Stimulated activated CD4-positive, alpha-beta T cell treated with anti-CD3 and anti-CD28 coated beads, TNF-alpha, amount 100 ng/mL, for 1 hour (primary cell): ENCODE results near the gene PTGER3.
"Not testable (repeated sequence)": the region's sequence is repeated elsewhere in the genome, so short reads cannot be mapped to it uniquely, and the experiment has no call there.

Experiments
- DNase-seq, 3 donors: peaks; one replicate each; pipeline ENCODE4 v3.0.0-alpha.2; 2020; ENCODE audit warnings: low read depth in 3 of 3, low spot score in 1 of 3

Gene PTGER3

GRCh38 chr1:71014178-71014579, 33.4 kb downstream of the PTGER3 start:
- DNase-seq, result no peak

DNA sequence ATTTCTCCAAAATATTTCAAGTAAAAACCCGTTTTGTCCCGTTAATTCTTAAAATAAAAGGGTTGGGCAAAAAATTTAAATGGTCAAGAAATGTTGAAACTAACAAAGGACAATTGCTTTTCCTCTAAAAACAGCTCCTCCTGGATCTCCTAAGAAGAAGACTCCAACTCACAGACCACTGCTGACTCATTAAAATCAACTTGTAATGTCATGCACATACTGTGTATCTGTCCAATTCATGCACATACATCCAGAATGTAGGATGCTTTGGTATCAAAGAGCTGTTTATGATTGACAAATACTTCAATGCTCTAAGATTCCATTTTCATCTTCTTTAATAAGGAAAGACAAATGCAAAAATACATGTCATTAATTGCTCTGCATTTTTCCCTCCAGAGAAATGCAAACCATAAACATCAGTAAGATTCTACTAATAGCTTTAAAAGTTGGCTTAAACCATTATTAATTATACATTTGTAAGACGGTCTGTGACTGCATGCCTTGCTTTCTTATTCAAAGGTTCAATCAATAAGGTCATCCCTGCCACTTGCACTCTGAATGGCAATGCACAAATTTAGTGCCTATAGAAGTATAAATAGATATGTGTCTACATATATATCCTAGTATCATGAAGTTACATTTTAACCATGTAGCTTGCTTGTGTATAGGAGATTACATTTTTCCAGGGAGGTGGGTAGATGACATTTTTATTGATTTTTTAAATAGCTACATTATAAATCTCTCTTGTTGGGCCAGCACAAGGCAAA, 44.7 kb downstream of the PTGER3 start:
- DNase-seq, result no peak

GRCh38 chr1:71001624-71002023, 46.0 kb downstream of the PTGER3 start:
- DNase-seq, result no peak

DNA sequence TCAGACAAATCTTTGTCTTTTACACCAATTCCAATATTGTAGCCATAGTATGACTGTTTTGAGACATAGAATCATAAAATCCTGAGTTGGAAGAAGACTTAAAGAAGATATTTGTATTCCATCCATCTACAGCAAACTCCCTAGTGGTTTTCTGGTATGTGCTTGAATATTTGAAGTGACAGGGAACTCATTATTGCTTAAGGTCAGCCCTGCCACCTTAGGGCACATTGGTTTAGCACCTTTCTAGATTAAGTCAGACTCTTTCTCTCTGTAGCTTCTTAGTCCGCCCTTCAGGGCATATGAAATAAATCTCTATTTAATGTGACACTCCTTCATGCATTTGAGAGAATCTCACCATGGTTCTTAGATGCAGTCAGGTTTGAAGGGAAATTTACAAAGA, 49.8 kb downstream of the PTGER3 start:
- no peak for DNase-seq

DNA sequence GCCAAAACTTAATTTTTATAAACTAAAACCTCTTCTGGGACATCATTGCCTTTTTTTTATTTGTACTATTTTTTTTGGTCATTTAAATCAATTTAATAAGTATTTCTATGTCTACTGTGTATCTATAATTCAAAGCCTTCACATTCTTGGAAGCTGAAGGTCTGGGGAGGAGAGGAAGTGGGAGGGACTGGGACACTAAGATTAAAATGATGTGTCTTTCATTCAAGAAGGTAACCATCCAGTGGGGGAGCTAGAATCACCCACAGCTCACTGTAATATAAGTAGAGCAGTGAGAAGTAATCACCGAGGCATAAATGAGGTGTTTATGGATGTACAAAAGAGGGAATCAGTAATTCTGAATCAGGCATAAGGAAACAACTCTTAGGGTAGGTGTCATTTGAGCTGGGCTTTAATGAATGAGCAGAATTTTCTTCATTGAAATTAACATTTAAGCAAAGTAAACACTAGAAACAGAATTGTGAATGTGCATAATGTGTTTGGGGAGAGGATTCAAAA, 52.8 kb downstream of the PTGER3 start:
- no peak for DNase-seq

- no peak for DNase-seq
Observed at GRCh38 chr1:70993798-70994197, 53.8 kb downstream of the PTGER3 start.

DNA sequence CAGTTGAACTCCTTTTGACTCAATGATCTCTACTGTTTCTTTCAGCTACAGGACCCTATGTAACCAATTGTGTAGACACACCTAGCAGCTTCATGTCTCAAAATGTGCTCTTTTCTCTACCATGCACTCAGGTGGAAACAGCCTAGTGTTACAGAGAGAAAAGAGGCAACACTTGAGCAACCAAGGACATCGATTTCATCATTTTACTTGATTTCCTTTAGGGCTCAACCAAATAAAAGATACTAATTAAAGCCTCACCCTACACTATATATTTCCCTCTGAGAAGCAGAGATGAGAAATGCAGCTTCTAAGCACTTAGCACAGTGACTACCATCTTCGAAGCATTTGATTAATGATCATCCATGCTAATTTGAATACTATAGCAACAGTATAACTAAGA, 55.1 kb downstream of the PTGER3 start:
- no peak for DNase-seq

GRCh38 chr1:70990469-70991253, 57.0 kb downstream of the PTGER3 start:
- DNase-seq, result no peak

DNA sequence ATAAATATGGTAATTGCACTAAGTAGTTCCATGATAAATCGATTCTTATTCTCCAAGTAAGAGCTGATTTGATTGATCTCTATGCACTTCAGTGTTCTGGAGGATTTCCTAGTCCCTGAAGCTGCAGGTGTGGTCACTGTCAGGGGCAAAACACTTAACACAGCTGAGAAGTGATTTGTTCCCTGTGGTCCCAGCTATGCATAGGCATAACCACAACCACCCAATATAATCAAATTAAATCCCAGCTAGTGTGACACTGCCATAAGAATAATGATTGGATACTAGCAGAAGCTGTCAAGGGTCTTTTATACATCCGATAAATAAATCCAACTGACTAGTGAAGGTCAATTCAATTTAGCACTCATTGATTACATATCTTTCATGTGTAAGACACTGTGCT, 60.1 kb downstream of the PTGER3 start:
- no peak for DNase-seq

- not testable (repeated sequence) for DNase-seq
Observed at GRCh38 chr1:70985776-70986225, 61.8 kb downstream of the PTGER3 start.

DNA sequence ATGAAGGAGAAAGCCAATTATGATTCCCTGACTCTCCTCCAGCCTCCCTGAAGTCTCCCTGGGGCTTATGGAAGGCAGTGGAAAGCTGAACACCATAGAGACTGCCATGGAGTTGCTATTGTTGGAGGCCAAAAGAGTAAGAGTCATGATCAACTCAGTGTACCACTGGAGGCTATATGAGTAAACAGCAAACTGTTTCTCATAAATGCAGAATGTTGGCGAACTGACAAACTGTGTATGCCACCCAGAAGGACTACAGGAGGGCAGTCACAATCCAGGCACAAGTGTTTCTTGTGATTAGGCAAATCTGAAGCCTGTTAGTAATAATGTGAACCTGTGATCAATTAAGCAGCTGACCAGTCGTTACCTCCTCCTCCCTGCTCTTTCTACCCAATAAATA, 62.3 kb downstream of the PTGER3 start:
- not testable (repeated sequence) for DNase-seq

GRCh38 chr1:70980361-70980760, 67.3 kb downstream of the PTGER3 start:
- DNase-seq, result no peak

DNA sequence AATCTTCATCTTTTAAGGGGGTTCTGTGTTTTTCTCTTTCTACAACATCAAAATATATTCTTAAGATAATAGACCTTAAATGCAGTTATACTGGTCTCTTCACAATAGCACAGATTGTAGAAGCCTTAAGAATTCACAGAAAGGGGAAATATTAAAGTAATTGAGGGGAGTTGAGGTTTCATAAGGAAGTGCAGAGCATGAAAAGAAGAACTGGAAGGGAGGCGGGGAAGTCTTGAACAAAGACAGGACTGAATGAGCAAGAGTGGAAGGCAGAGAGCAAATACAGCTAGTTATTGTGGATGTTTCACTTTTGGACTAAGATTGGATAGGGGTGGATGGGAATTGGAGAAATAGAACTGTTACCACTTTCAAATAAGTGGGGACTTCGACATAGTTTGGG, 67.7 kb downstream of the PTGER3 start:
- no peak for DNase-seq

DNA sequence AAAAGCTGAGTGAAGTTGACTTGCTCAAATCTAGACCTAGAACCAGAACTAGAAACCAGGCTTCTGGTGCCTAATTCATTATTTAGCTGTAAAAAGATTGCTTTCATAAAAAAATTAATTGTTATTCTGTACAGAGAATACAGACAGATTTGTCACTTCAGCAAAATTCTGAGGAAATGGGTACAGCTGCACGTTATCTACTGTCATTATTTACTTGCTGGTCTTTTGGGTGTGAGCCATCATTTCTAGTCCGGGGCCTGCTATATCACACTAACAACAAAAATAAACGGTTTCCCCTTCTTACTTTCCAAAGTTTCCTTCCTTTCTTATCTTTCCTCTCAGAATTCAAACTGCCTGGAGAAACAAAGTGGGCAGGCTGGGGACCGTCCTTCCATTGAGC, 68.3 kb downstream of the PTGER3 start:
- DNase-seq, result no peak

DNA sequence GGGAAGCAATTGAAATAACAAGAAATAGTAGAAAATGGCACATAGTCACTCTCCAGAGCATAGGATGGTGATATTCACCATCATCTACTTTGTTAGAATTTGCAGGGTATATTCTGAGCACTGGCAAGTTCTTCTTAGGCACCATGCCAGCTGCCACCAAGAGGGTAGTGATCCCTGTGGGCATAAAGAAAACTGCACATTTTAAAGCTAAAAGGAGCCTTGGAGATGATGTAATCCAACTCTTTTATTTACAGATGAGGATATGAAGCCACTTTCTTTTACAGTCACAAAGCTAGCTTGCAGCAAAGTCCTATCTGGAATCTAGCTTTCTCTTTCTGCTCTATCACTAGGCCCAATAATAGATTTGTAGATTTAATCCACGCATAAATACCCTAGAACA, 69.0 kb downstream of the PTGER3 start:
- DNase-seq, result no peak

GRCh38 chr1:70977575-70977974, 70.0 kb downstream of the PTGER3 start:
- no peak for DNase-seq

DNA sequence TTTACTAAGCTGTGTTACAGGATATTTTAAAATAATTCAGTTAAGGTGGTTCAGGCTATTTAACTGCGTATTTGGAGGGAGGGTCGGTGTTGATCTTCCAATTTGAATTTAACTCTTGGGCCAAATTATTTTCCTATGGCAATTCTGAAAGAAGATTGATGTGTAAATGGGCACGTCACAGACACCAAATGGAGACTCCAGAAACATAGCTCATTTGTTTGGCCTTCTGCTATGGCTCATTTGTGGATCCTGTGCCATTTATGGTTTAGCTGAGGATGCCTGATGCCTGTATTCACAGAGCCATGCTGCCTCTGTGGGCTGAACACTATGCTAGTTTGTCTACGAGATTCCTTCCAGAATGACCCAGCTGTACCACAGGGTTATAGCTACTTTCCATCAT, 70.6 kb downstream of the PTGER3 start:
- no peak for DNase-seq

GRCh38 chr1:70973754-70974153, 73.9 kb downstream of the PTGER3 start:
- no peak for DNase-seq

GRCh38 chr1:70970407-70970806, 77.2 kb downstream of the PTGER3 start:
- no peak for DNase-seq

DNA sequence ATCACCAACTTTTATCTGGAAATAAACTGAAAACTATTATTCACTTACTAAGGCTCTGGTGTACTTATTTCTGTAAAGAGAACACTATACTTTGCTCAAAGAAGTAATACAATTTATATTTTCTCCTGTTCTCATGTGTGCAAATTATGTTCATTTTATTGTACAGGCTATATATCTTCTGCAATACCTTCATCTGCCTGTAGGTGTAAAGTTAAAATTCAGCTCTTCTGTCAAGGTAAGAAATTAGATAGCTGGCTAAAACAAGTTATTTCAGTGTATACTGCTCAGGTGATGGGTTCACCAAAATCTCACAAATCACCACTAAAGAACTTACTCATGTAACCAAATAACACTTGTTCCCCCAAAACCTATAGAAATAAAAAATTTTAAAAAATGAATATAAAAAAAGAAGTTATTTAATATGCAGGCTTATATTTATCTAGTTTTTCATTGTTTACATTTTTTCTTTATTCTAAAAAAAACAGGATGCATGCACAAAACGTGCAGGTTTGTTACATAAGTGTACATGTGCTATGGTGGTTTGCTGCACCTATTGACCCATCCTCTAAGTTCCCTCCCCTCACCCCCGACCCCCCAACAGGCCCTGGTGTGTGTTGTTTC, 81.5 kb downstream of the PTGER3 start:
- DNase-seq, result no peak

- no peak for DNase-seq
Observed at GRCh38 chr1:70963374-70963773, 84.2 kb downstream of the PTGER3 start.
